HG03066 (cell line): ENCODE measurements around the gene CNST.
"Not testable (repeated sequence)": the region's sequence is repeated elsewhere in the genome, so short reads cannot be mapped to it uniquely, and the experiment has no call there.

ENCODE experiments used
- ATAC-seq: cut with Tn5 transposase; IDR thresholded peaks from one replicate; pipeline ENCODE4 v1.9.1; 2021; ENCODE audit warnings: low read depth; ENCODE audit not compliant: unreplicated experiment

Gene CNST

GRCh38 chr1:246552110-246552509 is 14.1 kb upstream of the CNST start:
- no peak for ATAC-seq

GRCh38 chr1:246554201-246554600 is 12.1 kb upstream of the CNST start:
- ATAC-seq = no peak

- ATAC-seq = no peak
Measured at GRCh38 chr1:246558041-246558440, 8.2 kb upstream of the CNST start.

GRCh38 chr1:246559310-246559709 is 6.9 kb upstream of the CNST start:
- no peak for ATAC-seq

- not testable (repeated sequence) for ATAC-seq
Measured at GRCh38 chr1:246560833-246561232, 5.4 kb upstream of the CNST start.

GRCh38 chr1:246564839-246565750 is 1.2 kb upstream of the CNST start:
- no peak for ATAC-seq

GRCh38 chr1:246565751-246566127 is 517 bp upstream of the CNST start:
- no peak for ATAC-seq

- peak; percentile 29 for ATAC-seq
Measured at GRCh38 chr1:246566813-246567645, 773 bp downstream of the CNST start.

GRCh38 chr1:246567646-246568235 is 1.5 kb downstream of the CNST start:
- no peak for ATAC-seq

GRCh38 chr1:246569248-246570238 is 3.3 kb downstream of the CNST start:
- ATAC-seq = no peak

GRCh38 chr1:246571309-246571708 is 5.1 kb downstream of the CNST start:
- ATAC-seq = not testable (repeated sequence)

GRCh38 chr1:246571953-246572352 is 5.7 kb downstream of the CNST start:
- no peak for ATAC-seq

GRCh38 chr1:246572785-246573184 is 6.5 kb downstream of the CNST start:
- ATAC-seq = no peak

- no peak for ATAC-seq
Measured at GRCh38 chr1:246573491-246573890, 7.2 kb downstream of the CNST start.

- ATAC-seq = no peak
Measured at GRCh38 chr1:246576709-246577032, 10.4 kb downstream of the CNST start.

- no peak for ATAC-seq
Measured at GRCh38 chr1:246577082-246577719, 10.9 kb downstream of the CNST start.

- no peak for ATAC-seq
Measured at GRCh38 chr1:246577720-246578106, 11.5 kb downstream of the CNST start.

GRCh38 chr1:246579818-246580217 is 13.6 kb downstream of the CNST start:
- ATAC-seq = peak; percentile 77

- ATAC-seq = no peak
Measured at GRCh38 chr1:246580497-246581370, 14.5 kb downstream of the CNST start.
